Tibial nerve (tissue), 4 donors: ENCODE data around the gene STK4. TPM values are rescaled to one million over a fixed set of nuclear protein-coding genes. Genes with fewer than 3 reads are reported as not detected.

ENCODE experiments used
- DNase-seq, 2 donors: peaks; one replicate each; pipeline ENCODE4 v3.0.0-alpha.2; 2019; ENCODE audit warnings: low spot score in 2 of 2
- H3K27ac ChIP-seq, 4 donors: fragments of 200-600 bp; sonication (generic) in 3 of 4; one replicate each; pipeline ENCODE4 v1.5.1; 2017 to 2019; ENCODE audit warnings: mild to moderate bottlenecking in 1 of 4
- H3K27me3 ChIP-seq, 2 donors: fragments of 200-600 bp; sonication (generic) in 1 of 2; one replicate each; pipeline versions ENCODE4 v1.5.1 to v1.6.0; 2017 to 2019
- H3K36me3 ChIP-seq, 3 donors: fragments of 200-600 bp; sonication (generic); one replicate each; pipeline ENCODE4 v1.5.1; 2018 to 2019
- H3K4me1 ChIP-seq, 4 donors: fragments of 200-600 bp; sonication (generic) in 3 of 4; one replicate each; pipeline ENCODE4 v1.5.1; 2017 to 2019
- H3K4me3 ChIP-seq, 4 donors: fragments of 200-600 bp; sonication (generic) in 3 of 4; one replicate each; pipeline ENCODE4 v1.5.1; 2017 to 2019; ENCODE audit warnings: mild to moderate bottlenecking in 1 of 4, moderate library complexity in 1 of 4
- H3K9me3 ChIP-seq, 4 donors: fragments of 200-600 bp; sonication (generic) in 3 of 4; one replicate each; pipeline ENCODE4 v1.5.1; 2017 to 2019
- EP300 ChIP-seq, 2 donors: sonication (generic); formaldehyde crosslinking; IDR thresholded peaks; one replicate each; pipeline ENCODE4 v1.6.1; 2017; ENCODE audit warnings: antibody characterized with exemption in 2 of 2, mild to moderate bottlenecking in 1 of 2
- POLR2A ChIP-seq, 2 donors: fragments of 450-650 bp; IDR thresholded peaks; one replicate each; pipeline ENCODE4 v1.6.1; 2017; ENCODE audit warnings: antibody characterized with exemption in 2 of 2, mild to moderate bottlenecking in 2 of 2, moderate library complexity in 2 of 2
- WGBS, 2 donors: methylation state at CpG; one replicate each; pipeline ENCODE4 v1.1.5; 2018; 5-methylcytosine and 5-hydroxymethylcytosine counted together
- total RNA-seq, 4 donors: library from RNA; depleted of rRNA; stranded (reverse); fragments of >200 nt; gene quantifications; one replicate each; pipeline ENCODE4 v1.1.0, GENCODE V29; 2016
- TF ChIP-seq, protein P1 (sequence below), 5 experiments: fragments of 200-600 bp in 3 of 5; fragments of 450-650 bp in 2 of 5; sonication (generic) in 3 of 5; IDR thresholded peaks; one replicate each; pipeline ENCODE4 v1.5.1; 2016 to 2019; ENCODE audit warnings: antibody characterized with exemption in 5 of 5, mild to moderate bottlenecking in 3 of 5, moderate library complexity in 2 of 5

STK4 gene
- total RNA-seq, 4 donors from 2014 or later, result 24.3 to 28.5 (median 27.1) TPM

DNA sequence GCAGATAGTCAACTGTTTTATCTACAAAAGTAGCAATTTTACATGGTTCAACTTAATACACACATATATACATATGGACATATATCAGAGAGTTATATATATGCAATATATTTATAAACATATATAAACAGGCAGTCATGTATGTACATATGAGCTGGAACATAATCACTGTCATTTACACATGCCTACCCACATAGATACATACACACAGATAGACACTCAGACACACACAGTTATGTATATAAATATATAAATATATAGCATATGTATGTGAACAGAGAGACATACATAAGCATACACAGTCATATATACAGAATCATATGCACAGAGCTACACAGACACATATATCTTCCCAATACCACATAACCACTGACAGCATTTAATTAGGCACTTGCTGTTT, 146.4 kb downstream of the STK4 start:
- H3K27me3 ChIP-seq, result no peaks in the 10 kb centered on the region

DNA sequence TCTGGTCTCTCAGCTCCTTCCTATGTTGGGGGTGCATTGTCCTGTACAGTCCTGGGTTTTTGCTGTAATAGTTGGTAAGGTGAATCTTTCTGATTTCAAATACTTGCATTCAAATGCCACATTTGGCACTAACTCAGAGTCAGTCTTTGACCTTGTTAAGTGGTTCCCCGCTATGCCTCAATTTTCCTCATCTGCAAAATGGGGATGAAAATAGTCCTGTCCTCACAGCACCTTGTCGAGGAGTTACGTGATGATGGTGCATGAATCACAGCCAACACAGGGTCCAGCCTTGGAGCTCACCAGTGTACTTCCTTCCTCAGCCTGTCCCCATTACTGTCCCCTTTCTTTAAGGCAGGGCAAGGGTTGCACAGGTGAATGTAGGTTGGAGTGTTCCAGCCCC, 147.6 kb downstream of the STK4 start:
- H3K4me1 ChIP-seq, result no peaks in the 10 kb centered on the region
- no peaks in the 10 kb centered on the region for H3K36me3 ChIP-seq
- TF ChIP-seq POLR2A (IDR thresholded peaks at IDR 0.05) (no peak), EP300 (IDR thresholded peaks at IDR 0.05) (no peak)
- TF ChIP-seq, protein P1, sequence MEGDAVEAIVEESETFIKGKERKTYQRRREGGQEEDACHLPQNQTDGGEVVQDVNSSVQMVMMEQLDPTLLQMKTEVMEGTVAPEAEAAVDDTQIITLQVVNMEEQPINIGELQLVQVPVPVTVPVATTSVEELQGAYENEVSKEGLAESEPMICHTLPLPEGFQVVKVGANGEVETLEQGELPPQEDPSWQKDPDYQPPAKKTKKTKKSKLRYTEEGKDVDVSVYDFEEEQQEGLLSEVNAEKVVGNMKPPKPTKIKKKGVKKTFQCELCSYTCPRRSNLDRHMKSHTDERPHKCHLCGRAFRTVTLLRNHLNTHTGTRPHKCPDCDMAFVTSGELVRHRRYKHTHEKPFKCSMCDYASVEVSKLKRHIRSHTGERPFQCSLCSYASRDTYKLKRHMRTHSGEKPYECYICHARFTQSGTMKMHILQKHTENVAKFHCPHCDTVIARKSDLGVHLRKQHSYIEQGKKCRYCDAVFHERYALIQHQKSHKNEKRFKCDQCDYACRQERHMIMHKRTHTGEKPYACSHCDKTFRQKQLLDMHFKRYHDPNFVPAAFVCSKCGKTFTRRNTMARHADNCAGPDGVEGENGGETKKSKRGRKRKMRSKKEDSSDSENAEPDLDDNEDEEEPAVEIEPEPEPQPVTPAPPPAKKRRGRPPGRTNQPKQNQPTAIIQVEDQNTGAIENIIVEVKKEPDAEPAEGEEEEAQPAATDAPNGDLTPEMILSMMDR (IDR thresholded peaks at IDR 0.05), result no peak
- no peak overlapping the region for H3K27ac ChIP-seq
- H3K27me3 ChIP-seq, result no peaks in the 10 kb centered on the region
- no peak overlapping the region for H3K4me3 ChIP-seq
- whole genome bisulfite sequencing, 2 donors, result 92 to 97% methylated on average over 3 of the region's 3 CpGs
- no peak for DNase-seq
- no peaks in the 10 kb centered on the region for H3K9me3 ChIP-seq

More for the DNA sequence above, 146.4 kb downstream of the STK4 start:
- TF ChIP-seq EP300 (IDR thresholded peaks at IDR 0.05) (no peak), POLR2A (IDR thresholded peaks at IDR 0.05) (no peak)
- TF ChIP-seq, protein P1 (IDR thresholded peaks at IDR 0.05), result no peak
- Histone ChIP-seq H3K27ac (no peak overlapping the region), H3K4me3 (no peak overlapping the region), H3K36me3 (no peaks in the 10 kb centered on the region), H3K4me1 (no peaks in the 10 kb centered on the region), H3K9me3 (no peaks in the 10 kb centered on the region)
- no peak for DNase-seq

DNA sequence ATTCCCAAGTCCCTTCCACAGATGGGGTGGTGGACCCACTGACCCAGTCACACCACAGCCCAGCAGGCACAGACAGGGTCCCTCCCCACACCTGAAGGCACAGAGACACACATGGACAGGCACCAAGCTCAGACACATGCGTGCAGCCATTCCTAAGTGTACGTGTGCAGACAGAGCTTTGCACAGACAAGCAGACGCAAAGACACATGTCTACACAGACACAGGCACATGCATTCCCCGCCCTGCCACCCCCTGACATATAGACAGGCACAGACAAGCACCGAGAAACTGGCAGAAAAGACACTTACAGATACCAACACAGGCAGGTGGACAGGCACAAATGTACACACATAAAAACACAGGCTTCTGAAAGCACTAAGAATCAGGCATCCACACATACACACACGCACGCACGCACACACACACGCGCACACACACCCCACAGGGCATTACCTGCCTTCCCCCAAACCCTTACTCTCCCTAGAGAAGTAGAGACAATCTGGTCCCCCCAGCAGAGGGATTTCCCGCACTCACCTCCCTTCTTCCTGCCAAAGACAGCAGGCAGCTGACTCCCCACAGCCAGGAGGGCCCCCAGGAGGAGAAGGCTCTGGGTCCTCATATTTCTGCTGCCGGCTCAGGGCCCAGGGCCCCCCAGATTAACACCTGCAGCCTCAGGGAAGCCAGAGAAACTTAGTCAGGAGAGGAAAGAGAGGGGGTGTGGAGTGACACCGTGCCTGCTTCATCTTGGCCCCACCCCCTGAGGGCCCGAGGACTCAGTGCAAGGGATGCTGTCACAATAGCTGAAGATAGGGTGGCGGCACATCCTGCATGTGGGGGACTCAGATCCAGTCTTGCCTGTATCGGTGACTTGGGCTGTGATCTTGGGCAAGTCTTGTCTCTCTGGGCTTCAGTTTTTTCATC, 148.4 kb downstream of the STK4 start, which contains the start of gene WFDC5:
TSS of gene WFDC5 (minus strand) at position 710 of the 921 bp plus-strand sequence. CDS start at position 619, 91 bp downstream.
- H3K4me1 ChIP-seq, result no peaks in the 10 kb centered on the region
- H3K36me3 ChIP-seq, result no peaks in the 10 kb centered on the region
- DNase-seq, result no peak
- no peaks in the 10 kb centered on the region for H3K9me3 ChIP-seq
- no peak within 1 kb of the TSS for H3K27ac ChIP-seq
- WGBS, 2 donors, result 57 to 62% methylated on average over 16 of the region's 16 CpGs
- no peak within 1 kb of the TSS for H3K4me3 ChIP-seq
- H3K27me3 ChIP-seq, result no peaks in the 10 kb centered on the region
- no peak for TF ChIP-seq POLR2A (IDR thresholded peaks at IDR 0.05)
- no peak for TF ChIP-seq EP300 (IDR thresholded peaks at IDR 0.05)
- TF ChIP-seq, protein P1 (IDR thresholded peaks at IDR 0.05), result no peak

DNA sequence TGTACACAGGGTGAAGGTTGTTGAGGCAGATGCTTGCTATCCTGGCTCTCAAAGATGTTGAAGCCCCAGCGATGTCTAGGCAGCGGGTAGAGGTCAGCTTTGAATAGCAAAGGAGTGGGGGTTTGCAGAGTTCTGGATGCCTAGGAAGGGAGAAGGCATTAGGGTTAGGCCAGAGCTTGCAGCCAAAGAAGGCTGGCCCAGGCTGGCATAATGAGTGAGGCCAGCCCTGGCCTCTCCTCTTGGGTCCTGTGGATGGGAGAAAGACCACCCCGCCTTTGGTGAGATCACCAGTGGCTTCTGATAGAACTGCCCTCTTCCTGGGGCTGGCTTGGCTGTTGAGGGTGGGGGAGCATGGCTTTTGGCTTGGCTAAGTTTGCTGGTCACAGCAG, 149.1 kb downstream of the STK4 start:
- Histone ChIP-seq H3K9me3 (no peaks in the 10 kb centered on the region), H3K27ac (no peak overlapping the region), H3K36me3 (no peaks in the 10 kb centered on the region), H3K4me1 (no peaks in the 10 kb centered on the region), H3K27me3 (no peaks in the 10 kb centered on the region), H3K4me3 (no peak overlapping the region)
- DNase-seq, result no peak
- no peak for TF ChIP-seq EP300 (IDR thresholded peaks at IDR 0.05)
- TF ChIP-seq, protein P1 (IDR thresholded peaks at IDR 0.05), result no peak
- no peak for TF ChIP-seq POLR2A (IDR thresholded peaks at IDR 0.05)
- WGBS, 2 donors, result 69 to 83% methylated on average over 3 of the region's 3 CpGs

DNA sequence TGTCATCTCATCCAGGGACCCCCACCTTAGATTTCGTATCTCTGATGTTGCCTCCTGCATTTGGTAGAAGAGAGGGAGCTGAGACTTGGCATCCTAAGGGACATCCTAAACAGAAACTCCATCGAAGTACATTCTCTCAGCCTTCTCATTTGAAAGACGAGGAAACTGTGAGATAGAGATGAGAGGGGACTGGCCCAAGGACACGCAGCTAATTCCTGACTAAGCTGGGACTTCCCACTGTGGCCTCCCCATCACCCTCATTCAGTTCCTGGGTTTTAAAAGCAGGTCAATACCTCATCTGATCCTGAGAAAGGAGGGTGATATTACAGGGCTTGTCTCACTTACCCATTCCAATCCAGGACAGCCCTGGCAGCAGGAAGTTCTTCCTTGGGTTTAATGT, 149.5 kb downstream of the STK4 start:
- Histone ChIP-seq H3K27ac (no peak overlapping the region), H3K4me1 (no peaks in the 10 kb centered on the region), H3K9me3 (no peaks in the 10 kb centered on the region), H3K36me3 (no peaks in the 10 kb centered on the region), H3K27me3 (no peaks in the 10 kb centered on the region), H3K4me3 (no peak overlapping the region)
- no peak for DNase-seq
- WGBS, 2 donors, result 76 to 88% methylated on average over 4 of the region's 4 CpGs
- TF ChIP-seq, protein P1 (IDR thresholded peaks at IDR 0.05), result no peak
- TF ChIP-seq POLR2A (IDR thresholded peaks at IDR 0.05) (no peak), EP300 (IDR thresholded peaks at IDR 0.05) (no peak)
